Left kidney (tissue), 8 donors: ENCODE measurements around the gene HERPUD2. TPM values are rescaled to one million over a fixed set of nuclear protein-coding genes. Genes with fewer than 3 reads are reported as not detected.

Source experiments
- DNase-seq: peaks from one replicate; pipeline ENCODE4 v3.0.0-alpha.2; 2013
- long read RNA-seq, 8 donors: transcript quantifications; one replicate each; lab custom pipeline, GENCODE V29; 2026
- polyA plus RNA-seq: library from polyadenylated mRNA; unstranded; fragments of 120-200 nt; gene quantifications from one replicate; pipeline ENCODE4 v1.2.1, GENCODE V29; 2013; ENCODE audit not compliant: insufficient read length

Gene HERPUD2, protein sequence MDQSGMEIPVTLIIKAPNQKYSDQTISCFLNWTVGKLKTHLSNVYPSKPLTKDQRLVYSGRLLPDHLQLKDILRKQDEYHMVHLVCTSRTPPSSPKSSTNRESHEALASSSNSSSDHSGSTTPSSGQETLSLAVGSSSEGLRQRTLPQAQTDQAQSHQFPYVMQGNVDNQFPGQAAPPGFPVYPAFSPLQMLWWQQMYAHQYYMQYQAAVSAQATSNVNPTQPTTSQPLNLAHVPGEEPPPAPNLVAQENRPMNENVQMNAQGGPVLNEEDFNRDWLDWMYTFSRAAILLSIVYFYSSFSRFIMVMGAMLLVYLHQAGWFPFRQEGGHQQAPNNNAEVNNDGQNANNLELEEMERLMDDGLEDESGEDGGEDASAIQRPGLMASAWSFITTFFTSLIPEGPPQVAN
- 45.7 TPM for polyA plus RNA-seq
- long read RNA-seq, donor 1, partial matches to known transcripts: 60 of 64 reads
- long read RNA-seq, donor 1, other reads (novel, unspliced or antisense): 0 of 64 reads
- long read RNA-seq, donor 2, transcript HERPUD2-202 (8 exons, 3,057 nt): major isoform, 6 of 35 reads
- long read RNA-seq, donor 2, partial matches to known transcripts: 26 of 35 reads
- long read RNA-seq, donor 2, other reads (novel, unspliced or antisense): 0 of 35 reads
- long read RNA-seq, donor 3, partial matches to known transcripts: 9 of 13 reads
- long read RNA-seq, donor 3, other reads (novel, unspliced or antisense): 0 of 13 reads
- long read RNA-seq, donor 4, partial matches to known transcripts: 14 of 15 reads
- long read RNA-seq, donor 4, other reads (novel, unspliced or antisense): 0 of 15 reads
- long read RNA-seq, donor 5, partial matches to known transcripts: 0 of 6 reads
- long read RNA-seq, donor 5, other reads (novel, unspliced or antisense): 0 of 6 reads
- long read RNA-seq, donor 6, partial matches to known transcripts: 43 of 50 reads
- long read RNA-seq, donor 6, other reads (novel, unspliced or antisense): 0 of 50 reads
- long read RNA-seq, donor 7, partial matches to known transcripts: 5 of 11 reads
- long read RNA-seq, donor 7, other reads (novel, unspliced or antisense): 0 of 11 reads
- long read RNA-seq, donor 8, partial matches to known transcripts: 0 of 1 reads
- long read RNA-seq, donor 8, other reads (novel, unspliced or antisense): 0 of 1 reads

DNA sequence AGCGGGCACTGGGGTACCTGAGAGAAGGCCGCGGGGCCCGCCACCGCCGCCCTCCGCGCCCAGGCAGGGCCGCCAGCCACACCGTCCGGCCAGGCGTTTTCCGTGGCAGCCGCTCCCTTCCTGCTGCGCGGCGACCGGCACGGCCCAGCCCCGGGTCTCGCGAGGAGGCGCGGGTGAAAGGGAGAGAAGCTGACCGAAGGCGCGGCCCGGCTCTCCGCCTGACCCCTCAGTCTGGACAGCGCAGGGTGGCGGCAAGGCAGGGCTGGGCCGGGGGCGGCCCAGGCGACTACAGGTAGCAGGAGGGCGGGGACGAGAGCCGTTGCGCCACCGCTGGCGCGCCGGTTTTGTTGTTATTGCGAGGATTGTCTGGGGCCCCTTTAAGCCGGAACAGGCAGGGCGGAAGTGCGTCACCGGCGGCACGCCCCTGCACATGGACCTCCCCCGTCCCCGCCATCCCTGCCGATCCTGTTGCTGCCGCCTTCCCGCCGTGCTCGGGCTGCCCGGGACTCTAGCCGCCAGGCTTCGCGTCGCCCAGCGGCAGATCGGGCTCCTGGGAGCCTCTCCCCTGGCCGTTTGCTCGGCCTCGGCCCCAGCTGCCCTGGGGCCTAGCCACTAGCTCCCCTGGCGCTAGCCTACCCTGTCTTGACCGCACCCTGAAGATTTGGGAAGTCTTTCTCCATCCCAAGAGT, at the start of gene HERPUD2:
HERPUD2 (minus strand) TSS at position 352 of the 689 bp plus-strand sequence. CDS start 805 bp downstream, outside the sequence.
- peak; percentile 92 for DNase-seq

DNA sequence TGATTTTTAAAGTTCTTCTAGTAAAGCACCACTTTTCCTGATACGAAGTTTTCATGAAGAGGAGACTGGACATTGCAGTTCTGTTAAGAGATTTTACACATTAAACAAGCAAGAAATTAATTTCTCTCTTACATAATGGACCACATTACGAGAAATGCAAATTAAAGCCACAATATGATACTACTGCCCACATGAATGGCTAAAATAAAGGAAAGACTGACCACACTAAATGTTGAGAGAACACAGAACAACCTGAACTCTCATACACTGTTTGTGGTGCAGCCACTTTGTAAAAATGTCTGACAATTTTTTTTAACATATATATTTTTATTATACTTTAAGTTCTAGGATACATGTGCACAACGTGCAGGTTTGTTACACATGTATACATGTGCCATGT, 44.0 kb upstream of the HERPUD2 start:
- DNase-seq: no peak

DNA sequence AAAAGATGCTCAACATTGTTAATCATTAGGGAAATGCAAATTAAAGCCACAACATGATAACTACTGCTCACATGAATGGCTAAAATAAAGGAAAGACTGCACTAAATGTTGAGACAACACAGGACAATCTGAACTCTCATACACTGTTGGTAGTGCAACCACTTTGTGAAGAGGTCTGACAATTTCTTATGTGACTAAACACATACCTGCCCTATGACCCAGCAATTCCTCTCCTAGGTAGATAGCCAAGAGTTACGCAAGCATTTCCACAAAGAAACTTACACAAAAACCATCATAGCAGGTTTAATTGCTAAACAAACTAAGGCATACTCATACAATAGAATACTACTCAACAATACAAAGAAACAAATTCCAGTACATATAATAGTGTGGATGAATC, 41.8 kb upstream of the HERPUD2 start:
- DNase-seq: no peak

DNA sequence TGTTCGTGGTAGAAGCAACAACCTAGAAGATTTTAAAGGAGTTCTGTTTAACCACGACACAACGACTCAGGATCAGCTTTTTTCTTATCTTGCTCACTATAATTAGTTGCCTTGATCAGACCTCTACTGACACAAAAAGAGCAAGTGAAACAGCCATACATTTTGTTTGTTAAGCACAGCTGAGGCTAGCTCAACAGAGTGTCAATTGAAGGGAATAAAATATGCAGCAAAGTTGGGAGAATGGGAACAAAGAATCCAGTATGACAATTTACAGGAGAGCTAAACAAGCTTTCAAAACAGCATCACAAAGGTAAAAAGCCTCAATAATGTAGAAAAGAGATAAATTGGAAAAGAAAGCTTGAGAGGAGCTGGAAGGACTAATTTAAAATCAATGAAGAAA, 40.5 kb upstream of the HERPUD2 start:
- no peak for DNase-seq

DNA sequence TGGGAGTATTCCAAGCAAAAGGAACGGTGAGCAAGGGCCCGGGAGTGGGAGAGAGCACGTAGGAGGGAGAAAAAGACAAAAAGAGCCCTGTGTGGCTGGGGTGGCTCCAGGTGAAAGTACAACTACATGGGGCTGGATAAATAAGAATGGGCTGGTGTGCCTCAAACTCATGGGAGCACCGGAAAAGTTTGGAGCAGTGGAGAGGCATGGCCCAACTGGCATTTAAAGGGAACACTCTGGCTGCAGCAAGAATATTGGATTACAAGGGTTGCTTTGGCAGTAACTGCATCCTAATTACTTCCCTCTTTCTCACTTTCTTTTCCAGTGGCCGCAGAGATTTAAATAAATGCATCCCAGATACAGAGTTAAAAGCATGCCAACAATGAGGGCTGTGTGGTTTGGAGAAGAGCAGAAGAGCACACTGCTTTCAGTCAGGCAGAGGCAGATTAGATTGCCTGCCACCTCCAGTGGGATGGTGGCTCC, 39.1 kb upstream of the HERPUD2 start:
- DNase-seq: no peak

DNA sequence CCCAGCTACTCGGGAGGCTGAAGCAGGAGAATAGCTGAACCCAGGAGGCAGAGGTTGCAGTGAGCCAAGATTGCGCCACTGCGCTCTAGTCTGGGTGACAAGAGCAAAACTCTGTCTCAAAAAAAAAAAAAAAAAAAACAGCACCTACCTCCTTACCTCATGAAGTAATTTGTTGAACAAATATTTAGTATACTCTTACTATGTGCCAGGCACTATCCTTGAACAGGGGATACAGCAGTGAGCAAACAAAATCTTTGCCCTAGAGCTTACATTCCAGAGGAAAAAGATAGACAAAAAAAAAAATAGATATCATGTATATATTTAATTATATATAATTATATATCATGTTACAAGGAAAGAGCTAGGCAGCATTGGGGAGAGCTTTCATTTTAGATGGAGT, 36.4 kb upstream of the HERPUD2 start:
- no peak for DNase-seq

DNA sequence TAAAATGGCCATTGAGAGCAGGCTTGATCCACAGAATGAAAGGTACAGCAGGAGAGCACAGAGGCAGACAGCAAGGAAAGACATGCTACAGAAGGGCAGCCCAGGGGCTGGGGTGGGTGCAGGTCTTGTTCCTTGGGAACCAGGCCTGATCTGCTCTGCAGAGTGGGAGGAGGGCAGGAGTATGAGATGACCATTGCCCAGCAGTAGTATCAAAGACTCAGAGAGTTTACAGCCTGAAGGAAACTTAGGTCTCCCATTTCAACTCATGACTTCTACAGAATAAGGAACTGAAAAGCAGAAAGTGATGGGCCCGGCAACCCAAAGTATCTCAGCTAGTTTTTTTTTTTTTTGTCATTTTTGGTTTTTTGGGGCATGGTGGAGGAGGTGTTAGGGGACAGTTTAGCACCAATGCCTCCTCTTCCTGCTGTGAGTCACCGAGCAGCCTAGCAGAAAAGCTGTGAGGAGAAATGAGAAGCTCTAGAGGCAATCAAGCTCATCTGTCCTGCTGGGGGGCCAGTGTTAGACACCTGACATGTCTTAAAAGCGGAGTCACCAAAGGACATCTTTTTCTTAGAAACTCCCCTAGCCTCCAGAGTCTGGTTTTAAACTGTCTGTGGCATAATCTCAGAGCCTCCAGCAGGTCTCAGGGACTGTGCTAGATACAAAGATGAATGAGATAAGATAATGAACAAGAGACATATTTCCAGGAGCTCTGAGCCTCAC, 34.3 kb upstream of the HERPUD2 start:
- DNase-seq: no peak

DNA sequence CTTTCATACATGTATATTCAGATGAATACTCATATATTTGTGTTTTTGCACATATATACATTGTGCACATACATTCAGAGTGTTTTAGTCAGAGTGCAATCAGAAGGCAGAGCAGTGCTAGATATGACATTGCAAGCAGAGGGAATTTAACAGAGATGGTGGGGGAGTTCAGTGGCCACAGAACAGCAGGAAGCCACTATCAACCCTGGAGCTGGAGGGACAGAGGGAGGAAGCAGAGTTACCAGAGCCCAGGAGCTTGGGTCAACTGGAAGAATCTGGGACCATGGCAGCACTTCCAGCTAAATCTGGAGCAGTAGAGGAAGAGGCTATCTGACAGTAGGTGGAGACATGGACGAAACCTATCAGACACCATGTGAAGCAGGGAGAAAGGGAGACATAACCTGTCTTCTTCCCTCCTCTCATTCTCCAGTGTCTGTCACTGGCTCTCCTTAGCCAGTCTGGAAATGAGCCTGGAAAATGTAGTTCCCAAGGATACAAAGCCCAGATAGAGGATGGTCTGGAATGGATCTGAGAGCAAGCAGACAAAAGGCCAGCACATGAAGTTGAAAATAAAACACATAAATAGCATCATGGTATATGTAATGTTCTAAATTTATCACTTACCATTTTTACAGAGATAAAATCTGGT, 33.6 kb upstream of the HERPUD2 start:
- no peak for DNase-seq

DNA sequence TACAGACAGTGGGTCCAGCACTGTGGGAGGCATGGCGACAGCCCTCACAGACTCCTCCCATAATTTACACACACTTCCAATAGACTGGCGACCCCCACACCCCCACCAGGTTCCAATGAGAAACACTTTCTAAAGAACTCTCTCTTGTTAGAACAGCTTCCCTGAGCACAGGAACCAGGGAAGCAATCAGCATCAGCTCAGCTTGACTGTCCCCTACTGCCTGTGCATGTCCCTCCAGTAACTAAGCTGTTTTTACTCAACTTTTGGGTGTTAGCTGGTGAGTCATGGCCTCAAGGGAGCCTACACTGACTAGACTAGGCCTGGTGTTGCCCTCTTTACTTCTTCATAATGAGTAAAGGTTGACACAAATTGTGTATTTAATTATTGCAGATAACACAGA, 32.6 kb upstream of the HERPUD2 start:
- no peak for DNase-seq

DNA sequence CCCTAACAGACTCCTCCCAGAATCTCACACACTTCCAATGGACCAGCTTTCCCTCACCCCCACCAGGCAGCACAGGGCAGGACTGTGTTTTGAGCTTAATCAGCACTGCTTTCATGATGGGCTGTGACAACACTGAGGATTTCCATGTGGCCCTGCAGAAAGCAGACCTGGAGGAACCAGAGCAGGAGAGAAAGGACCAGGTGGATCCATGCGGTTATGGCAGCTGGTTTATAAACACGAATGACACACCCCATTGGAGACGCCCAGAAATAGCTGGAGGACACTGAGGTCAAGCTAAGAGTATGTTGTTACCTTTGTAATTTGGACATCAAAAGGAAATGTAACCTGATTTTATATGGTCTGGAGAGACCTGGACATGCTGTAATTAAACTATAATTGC, 31.7 kb upstream of the HERPUD2 start:
- no peak for DNase-seq

DNA sequence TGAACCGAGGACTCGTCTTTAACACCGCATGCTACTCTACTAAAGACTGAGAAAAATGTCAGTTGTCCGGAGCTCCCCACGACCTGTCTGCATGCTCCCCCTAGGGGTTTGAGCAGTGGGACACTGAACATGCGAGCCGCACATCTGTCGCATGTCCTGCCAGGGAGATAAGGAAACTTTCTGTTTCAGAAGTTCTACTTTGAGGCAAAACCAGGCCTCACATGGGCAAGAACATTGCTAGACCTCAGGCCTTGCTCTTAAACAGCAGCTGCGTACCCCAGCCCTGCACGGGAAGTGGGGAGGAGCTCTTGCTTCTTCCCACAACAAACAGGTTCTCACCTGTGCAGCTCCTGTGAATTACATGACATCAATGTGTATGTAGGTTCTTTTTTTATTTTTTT, 30.3 kb upstream of the HERPUD2 start:
- no peak for DNase-seq

DNA sequence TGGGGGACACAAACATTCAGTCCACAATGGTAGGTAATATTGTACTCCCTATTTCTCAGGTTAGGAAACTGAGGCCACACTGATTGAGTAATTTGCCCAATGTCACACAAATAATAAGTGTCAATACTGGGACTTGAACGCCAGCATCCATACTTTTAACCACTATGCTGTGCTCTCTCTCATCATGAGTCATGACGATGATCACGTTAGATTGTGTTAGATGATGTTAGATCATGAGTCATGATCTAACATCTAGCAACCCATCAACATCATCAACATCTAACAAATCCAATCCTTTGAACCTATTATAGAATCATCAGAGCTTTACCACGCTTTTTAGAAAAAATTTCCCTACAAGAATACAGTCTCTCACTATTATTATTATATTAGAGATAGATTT, 28.1 kb upstream of the HERPUD2 start:
- DNase-seq: no peak

DNA sequence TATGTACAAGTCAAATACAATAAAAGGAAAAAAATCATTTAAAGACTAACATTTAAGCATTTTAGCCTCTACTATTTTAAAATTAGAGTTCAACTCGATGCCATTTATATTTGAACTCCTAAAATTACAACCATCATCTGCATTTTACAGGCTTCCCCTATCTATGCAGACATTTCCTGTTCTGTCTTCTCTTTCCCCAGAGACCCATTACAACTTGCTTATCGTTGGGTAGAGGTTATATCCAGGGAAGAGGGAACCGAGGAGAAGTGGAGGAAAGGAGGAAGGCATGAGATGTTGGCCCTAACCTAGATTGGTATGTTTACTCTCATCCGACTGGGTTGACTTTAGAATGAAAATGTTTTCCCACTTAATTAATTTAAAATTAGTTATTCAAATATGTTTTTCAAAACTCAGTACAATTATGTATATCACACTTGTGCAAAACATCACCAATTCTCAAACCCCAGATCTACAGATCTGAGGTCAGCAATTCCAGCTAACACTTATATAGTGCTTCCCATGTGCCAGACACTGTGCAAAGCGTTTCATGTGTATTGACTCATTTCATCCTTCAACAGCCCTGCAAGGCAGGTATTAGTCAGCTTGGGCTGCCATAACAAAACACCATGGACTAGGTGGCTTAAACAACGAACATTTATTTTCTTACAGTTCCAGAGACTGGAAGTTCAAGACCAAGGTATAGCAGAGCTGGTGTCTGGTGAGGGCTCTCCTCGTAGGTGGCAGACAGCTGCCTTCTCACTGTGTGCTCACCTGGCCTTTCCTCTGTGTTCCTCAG, 27.3 kb upstream of the HERPUD2 start:
- no peak for DNase-seq

DNA sequence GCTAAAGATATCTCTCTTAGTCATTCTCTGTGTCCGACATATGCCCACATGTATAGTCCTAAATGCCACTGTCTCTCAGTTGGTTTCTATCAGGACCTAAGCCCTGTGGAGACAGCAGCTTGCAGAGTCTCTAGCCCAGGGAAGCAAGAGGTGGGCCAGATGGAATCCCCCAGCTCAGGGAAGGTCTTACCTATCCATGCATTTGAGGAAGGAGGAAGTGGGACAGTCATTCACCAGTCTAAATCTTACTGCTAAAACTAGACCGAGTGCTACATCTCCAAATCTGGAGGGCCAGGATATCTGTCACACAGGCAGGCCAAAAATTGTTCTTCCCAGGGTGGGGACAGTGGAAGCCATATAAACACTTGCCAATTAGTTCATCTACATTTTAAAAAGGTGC, 26.4 kb upstream of the HERPUD2 start:
- DNase-seq: no peak

DNA sequence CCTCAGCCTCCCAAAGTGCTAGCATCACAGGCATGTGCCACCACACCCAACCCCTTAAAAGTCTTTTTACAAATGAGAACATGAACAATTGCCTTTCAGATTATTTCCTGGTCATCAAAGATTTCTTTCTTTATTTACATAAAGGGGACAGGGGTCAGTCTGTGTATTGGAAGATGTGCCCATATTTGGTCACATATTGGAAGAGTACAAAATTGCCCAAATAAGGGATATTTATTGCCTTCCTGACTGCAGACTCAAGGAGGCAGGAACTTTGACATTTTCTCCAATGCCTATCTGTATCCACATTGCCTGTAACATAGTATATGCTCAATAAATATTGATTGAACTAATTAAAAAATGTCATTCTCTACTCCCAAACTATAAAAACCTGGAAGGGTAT, 25.9 kb upstream of the HERPUD2 start:
- no peak for DNase-seq

DNA sequence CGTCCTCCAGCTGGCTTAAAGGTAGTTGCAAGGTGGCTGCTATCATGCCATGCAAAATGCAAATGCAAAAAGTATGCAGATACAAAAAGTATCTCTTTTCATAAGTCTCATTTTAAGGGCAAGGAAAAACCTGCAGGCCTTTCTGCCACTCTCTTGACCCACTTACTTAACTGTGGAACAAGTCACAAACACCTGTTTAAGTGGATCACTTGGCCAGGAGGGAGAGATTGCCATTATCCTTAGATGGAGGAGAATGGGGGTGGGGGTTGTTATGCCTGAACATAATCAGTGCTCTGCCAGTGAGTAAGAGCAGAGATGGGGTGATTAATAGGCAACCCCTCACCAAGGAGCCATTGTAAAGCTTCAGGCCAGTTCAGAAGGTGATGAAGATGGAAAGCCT, 25.1 kb upstream of the HERPUD2 start:
- no peak for DNase-seq

DNA sequence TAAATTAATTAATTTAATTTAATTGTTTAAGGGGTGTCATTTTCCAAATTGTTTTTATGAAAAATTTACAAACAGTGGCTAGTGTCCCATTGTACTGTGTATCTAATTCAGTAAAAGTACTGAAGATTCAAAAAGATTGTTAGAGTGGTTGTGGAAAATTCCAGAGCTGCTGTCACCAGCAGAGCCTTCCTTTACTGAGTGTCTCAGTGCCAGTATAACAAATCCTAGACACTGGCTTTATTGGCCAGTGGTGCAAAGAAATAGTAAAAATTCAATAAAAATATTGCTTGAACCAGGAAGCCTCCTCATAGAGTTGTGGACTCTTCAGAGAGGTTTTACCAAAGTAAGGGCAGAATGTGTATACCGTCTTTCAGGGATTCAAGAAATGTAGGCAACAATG, 23.1 kb upstream of the HERPUD2 start:
- no peak for DNase-seq

DNA sequence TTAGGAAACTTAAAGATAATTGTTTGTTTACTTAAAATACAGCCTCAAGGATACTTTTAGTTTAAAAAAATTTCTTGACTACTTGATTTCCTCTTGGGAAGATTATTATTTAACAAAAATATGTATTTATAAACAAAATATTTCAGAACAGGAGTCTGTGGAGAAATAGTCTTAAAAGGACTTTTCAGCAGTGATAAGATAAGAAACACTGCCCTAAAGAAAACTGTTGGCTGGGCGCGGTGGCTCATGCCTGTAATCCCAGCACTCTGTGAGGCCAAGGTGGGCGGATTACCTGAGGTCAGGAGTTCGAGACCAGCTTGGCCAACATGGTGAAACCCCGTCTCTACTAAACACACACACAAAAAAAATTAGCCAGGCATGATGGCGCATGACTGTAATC, 22.6 kb upstream of the HERPUD2 start:
- DNase-seq: no peak

DNA sequence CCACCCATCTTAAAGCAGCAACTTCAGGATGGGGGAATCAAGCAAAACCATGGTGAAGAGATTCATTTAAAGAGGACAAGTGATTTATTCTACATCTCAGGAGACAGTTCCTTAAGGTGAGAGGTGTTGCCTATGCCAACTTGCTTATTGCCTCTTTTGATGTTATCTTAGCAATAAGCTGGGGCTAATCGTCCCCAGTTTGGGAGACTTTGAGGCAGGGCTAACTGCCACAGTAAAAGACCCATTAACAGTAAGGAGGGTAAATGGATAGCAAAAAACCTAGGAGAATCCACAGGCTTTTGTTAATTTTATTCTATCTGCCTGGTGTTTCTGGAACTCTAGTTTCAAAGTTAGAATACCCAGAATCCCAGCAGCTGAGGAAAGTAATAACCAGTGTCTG, 22.1 kb upstream of the HERPUD2 start:
- no peak for DNase-seq
